ENCODE measurements around the gene YBX3. TPM values are rescaled to one million over a fixed set of nuclear protein-coding genes. Genes with fewer than 3 reads are reported as not detected.

YBX3 gene
- total RNA-seq (ENCODE audit: unreplicated experiment): 494 TPM
- long read RNA-seq, transcript YBX3-201 (10 exons, 1,796 nt): major isoform, 33 of 53 reads
- long read RNA-seq, partial matches to known transcripts: 6 of 53 reads
- long read RNA-seq, other reads (novel, unspliced or antisense): 11 of 53 reads

DNA sequence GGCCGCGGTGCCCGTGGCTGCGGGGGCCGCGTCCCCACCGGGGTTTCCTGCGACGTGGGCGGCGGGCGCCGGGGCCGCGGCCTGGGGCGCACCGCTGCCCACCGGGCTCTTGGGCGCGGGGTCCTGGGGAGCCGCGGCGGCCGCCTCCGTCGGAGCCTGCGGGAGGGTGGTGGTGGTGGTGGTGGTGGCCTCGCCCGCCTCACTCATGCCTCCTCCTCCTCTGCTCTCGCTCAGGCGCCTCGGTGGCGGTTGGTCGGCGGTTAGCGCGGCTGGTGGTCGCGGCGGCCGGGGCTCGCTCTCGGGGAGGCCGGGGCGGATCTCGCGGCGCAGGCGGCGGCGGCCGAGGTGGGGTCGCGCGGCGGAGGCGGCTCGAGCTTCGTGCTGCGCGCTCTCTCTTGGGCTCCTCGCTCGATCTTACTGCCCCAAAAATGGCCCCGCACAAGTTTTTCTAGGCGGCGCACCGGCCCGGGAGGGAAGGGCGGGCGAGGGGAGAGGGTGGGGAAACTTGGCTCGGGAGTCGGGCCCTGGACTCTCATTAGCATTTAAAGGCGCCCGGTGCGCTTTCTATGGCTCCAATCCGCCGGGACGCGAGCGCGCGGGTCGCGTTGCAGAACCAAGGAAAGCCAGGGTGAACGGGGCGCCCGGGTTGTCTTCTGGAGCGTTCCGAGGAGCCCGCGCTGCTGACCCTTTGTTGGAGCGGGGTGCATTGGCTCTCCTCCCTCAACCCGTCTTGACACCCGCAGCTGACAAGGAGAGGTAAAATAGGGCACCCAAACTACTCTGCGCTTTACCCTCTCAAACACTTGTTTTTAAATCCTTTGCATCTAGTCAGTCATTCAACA, at the start of gene YBX3:
Gene YBX3 (minus strand): TSS at position 419 of the 842 bp plus-strand sequence. CDS start 212 bp downstream, at position 207.
- TF ChIP-seq, protein P1, sequence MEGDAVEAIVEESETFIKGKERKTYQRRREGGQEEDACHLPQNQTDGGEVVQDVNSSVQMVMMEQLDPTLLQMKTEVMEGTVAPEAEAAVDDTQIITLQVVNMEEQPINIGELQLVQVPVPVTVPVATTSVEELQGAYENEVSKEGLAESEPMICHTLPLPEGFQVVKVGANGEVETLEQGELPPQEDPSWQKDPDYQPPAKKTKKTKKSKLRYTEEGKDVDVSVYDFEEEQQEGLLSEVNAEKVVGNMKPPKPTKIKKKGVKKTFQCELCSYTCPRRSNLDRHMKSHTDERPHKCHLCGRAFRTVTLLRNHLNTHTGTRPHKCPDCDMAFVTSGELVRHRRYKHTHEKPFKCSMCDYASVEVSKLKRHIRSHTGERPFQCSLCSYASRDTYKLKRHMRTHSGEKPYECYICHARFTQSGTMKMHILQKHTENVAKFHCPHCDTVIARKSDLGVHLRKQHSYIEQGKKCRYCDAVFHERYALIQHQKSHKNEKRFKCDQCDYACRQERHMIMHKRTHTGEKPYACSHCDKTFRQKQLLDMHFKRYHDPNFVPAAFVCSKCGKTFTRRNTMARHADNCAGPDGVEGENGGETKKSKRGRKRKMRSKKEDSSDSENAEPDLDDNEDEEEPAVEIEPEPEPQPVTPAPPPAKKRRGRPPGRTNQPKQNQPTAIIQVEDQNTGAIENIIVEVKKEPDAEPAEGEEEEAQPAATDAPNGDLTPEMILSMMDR (IDR thresholded peaks at IDR 0.05; ENCODE audit: unreplicated experiment): no peak
- H3K9me3 Mint-ChIP-seq (ENCODE audit: unreplicated experiment): peaks cover 8% of the 10 kb centered on the region
- H3K27me3 Mint-ChIP-seq (ENCODE audit: unreplicated experiment): peaks cover 20% of the 10 kb centered on the region
- H3K4me1 Mint-ChIP-seq (ENCODE audit: unreplicated experiment): peaks cover 41% of the 10 kb centered on the region
- peaks cover 15% of the 10 kb centered on the region for H3K36me3 Mint-ChIP-seq (ENCODE audit: low read depth, unreplicated experiment)
- peak within 1 kb of the TSS; percentile 100 for H3K27ac Mint-ChIP-seq (ENCODE audit: unreplicated experiment)
- H3K4me3 Mint-ChIP-seq (ENCODE audit: unreplicated experiment): peak within 1 kb of the TSS; percentile 97
- peak; percentile 75 for DNase-seq (ENCODE audit: low spot score)

DNA sequence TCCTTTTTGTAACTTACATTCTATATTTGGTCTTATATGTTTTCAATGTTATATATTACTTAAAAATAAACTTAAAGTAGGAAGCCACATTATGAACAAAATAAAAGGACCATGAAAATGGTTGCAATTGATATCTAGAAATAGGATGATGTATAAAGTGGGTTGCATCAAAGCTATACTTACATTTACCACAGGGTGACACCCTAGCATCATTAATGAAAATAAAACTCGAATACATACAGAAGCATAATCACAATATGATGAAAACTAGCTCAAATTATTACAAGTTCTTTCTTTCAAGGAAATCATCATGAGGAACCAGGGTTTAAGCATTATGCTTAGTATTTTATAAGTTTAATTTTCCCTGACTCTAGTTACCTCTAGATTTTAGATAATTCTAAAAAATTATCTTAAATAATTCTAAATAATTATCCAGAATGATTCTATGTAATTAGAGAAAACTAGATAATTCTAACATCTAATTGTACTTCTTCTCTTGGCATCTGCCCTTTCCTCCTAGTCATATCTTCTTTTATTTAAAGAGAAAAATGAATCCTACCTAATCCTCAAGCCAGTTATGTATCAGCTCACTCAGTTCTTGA, 48.1 kb upstream of the YBX3 start:
- no peak overlapping the region for H3K4me3 Mint-ChIP-seq (ENCODE audit: unreplicated experiment)
- H3K4me1 Mint-ChIP-seq (ENCODE audit: unreplicated experiment): no peaks in the 10 kb centered on the region
- H3K27ac Mint-ChIP-seq (ENCODE audit: unreplicated experiment): no peak overlapping the region
- H3K9me3 Mint-ChIP-seq (ENCODE audit: unreplicated experiment): no peaks in the 10 kb centered on the region
- no peaks in the 10 kb centered on the region for H3K27me3 Mint-ChIP-seq (ENCODE audit: unreplicated experiment)
- TF ChIP-seq, protein P1 (IDR thresholded peaks at IDR 0.05; ENCODE audit: unreplicated experiment): peak; percentile 67
- no peaks in the 10 kb centered on the region for H3K36me3 Mint-ChIP-seq (ENCODE audit: low read depth, unreplicated experiment)
- no peak for DNase-seq (ENCODE audit: low spot score)

DNA sequence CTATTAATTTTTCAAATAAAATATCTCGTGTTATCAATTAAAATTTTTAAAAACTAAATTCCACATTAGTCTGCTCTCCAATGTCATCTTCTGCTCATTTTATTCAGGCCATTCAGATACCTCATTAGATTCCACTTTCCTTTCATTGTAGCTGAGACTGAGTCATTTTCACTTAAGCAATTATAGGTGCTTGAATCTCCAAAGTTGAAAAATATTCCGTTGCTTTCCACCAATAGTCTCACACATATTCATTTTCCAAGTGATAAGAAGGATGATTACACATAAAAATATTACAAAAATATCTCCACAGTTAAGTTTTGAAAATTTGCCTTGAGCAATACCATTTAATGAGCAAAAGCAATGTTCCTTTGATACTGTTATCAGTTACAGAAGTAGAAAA, 36.5 kb upstream of the YBX3 start:
- Mint-ChIP-seq H3K27me3 (ENCODE audit: unreplicated experiment) (peaks cover 3% of the 10 kb centered on the region), H3K27ac (ENCODE audit: unreplicated experiment) (no peak overlapping the region), H3K4me1 (ENCODE audit: unreplicated experiment) (no peaks in the 10 kb centered on the region), H3K9me3 (ENCODE audit: unreplicated experiment) (peaks cover 5% of the 10 kb centered on the region), H3K4me3 (ENCODE audit: unreplicated experiment) (no peak overlapping the region), H3K36me3 (ENCODE audit: low read depth, unreplicated experiment) (peaks cover 9% of the 10 kb centered on the region)
- no peak for DNase-seq (ENCODE audit: low spot score)
- TF ChIP-seq, protein P1 (IDR thresholded peaks at IDR 0.05; ENCODE audit: unreplicated experiment): no peak

DNA sequence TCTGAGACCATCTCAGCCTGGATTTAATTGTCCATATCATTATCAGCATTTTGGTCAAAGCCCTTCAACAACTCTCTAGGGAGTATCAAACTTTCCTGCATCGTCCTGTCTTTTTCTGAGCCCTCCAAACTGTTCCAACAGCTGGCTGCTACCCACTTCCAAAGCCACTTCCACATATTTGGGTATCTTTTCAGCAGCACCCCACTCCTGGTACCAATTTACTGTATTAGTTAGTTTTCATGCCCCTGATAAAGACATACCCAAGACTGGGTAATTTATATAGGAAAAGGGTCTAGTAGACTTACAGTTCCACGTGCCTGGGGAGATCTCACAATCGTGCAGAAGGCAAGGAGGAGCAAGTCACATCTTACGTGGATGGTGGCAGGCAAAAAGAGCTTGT, 33.1 kb upstream of the YBX3 start:
- Mint-ChIP-seq H3K4me1 (ENCODE audit: unreplicated experiment) (no peaks in the 10 kb centered on the region), H3K27ac (ENCODE audit: unreplicated experiment) (no peak overlapping the region), H3K27me3 (ENCODE audit: unreplicated experiment) (peaks cover 4% of the 10 kb centered on the region), H3K9me3 (ENCODE audit: unreplicated experiment) (peaks cover 5% of the 10 kb centered on the region), H3K4me3 (ENCODE audit: unreplicated experiment) (no peak overlapping the region), H3K36me3 (ENCODE audit: low read depth, unreplicated experiment) (peaks cover 9% of the 10 kb centered on the region)
- TF ChIP-seq, protein P1 (IDR thresholded peaks at IDR 0.05; ENCODE audit: unreplicated experiment): no peak
- DNase-seq (ENCODE audit: low spot score): no peak
